Neural progenitor cell (in vitro differentiated cells): ENCODE measurements around the gene CLN5. TPM values are rescaled to one million over a fixed set of nuclear protein-coding genes. Genes with fewer than 3 reads are reported as not detected.

Source experiments
- DNase-seq: peaks from one replicate; pipeline ENCODE4 v3.0.0-alpha.2; 2016; ENCODE audit warnings: low spot score
- H2AFZ ChIP-seq: fragments of 200-600 bp; sonication (generic); replicated peaks from 2 replicates; pipeline ENCODE4 v1.6.1; 2016; ENCODE audit warnings: antibody characterized with exemption
- H3F3A ChIP-seq: fragments of 200-600 bp; sonication (generic); 2 replicates; pipeline ENCODE4 v1.6.1; 2016; ENCODE audit warnings: antibody characterized with exemption, low read depth
- H3K27ac ChIP-seq: fragments of 200-600 bp; sonication (generic); 2 replicates; pipeline ENCODE4 v1.5.1; 2016; ENCODE audit warnings: mild to moderate bottlenecking
- H3K27me3 ChIP-seq: fragments of 200-600 bp; sonication (generic); 2 replicates; pipeline ENCODE4 v1.6.1; 2016; ENCODE audit warnings: mild to moderate bottlenecking, moderate library complexity
- H3K36me3 ChIP-seq: fragments of 200-600 bp; sonication (generic); 2 replicates; pipeline ENCODE4 v1.5.1; 2016
- H3K4me1 ChIP-seq: fragments of 200-600 bp; sonication (generic); 2 replicates; pipeline ENCODE4 v1.6.1; 2016; ENCODE audit warnings: mixed run types
- H3K4me2 ChIP-seq: fragments of 200-600 bp; sonication (generic); 2 replicates; pipeline ENCODE4 v1.6.1; 2016
- H3K4me3 ChIP-seq: fragments of 200-600 bp; sonication (generic); 2 replicates; pipeline ENCODE4 v1.5.1; 2016
- H3K79me2 ChIP-seq: fragments of 200-600 bp; sonication (generic); 2 replicates; pipeline ENCODE4 v1.6.1; 2016; ENCODE audit warnings: low read depth
- H3K9ac ChIP-seq: fragments of 200-600 bp; sonication (generic); 2 replicates; pipeline ENCODE4 v1.6.1; 2016
- H3K9me3 ChIP-seq: fragments of 200-600 bp; sonication (generic); 2 replicates; pipeline ENCODE4 v1.5.1; 2016; ENCODE audit warnings: low read depth
- H4K20me1 ChIP-seq: fragments of 200-600 bp; sonication (generic); 2 replicates; pipeline ENCODE4 v1.6.1; 2016; ENCODE audit warnings: low read depth
- H3K27ac Mint-ChIP-seq: 3 replicates; pipeline ENCODE4 v1.8.0; 2021; ENCODE audit warnings: mixed read lengths
- H3K27me3 Mint-ChIP-seq: 2 replicates; pipeline ENCODE4 v1.8.0; 2022; ENCODE audit warnings: low read depth, mild to moderate bottlenecking, inconsistent platforms, moderate library complexity, mixed read lengths; ENCODE audit not compliant: insufficient read depth
- H3K36me3 Mint-ChIP-seq: 3 replicates; pipeline ENCODE4 v1.8.0; 2021; ENCODE audit warnings: mixed read lengths
- H3K4me1 Mint-ChIP-seq: 3 replicates; pipeline ENCODE4 v1.8.0; 2021; ENCODE audit warnings: mixed read lengths
- H3K4me3 Mint-ChIP-seq: 3 replicates; pipeline ENCODE4 v1.8.0; 2021; ENCODE audit warnings: mild to moderate bottlenecking, moderate library complexity, mixed read lengths
- H3K9me3 Mint-ChIP-seq: 3 replicates; pipeline ENCODE4 v1.8.0; 2020; ENCODE audit warnings: mixed read lengths
- EZH2 ChIP-seq: fragments of 200-600 bp; sonication (generic); IDR thresholded peaks from 2 replicates; pipeline ENCODE4 v1.6.1; 2017; ENCODE audit warnings: antibody characterized with exemption, mild to moderate bottlenecking, moderate library complexity
- EZH2phosphoT487 ChIP-seq: fragments of 200-600 bp; sonication (generic); IDR thresholded peaks from 2 replicates; pipeline ENCODE4 v1.6.1; 2017; ENCODE audit warnings: antibody characterized with exemption
- total RNA-seq: library from RNA; depleted of rRNA; stranded (reverse); fragments of >200 nt; gene quantifications from 2 replicates; pipeline ENCODE4 v1.2.3, GENCODE V29; 2015; ENCODE audit warnings: low replicate concordance
- TF ChIP-seq, protein P1 (sequence below): fragments of 200-600 bp; sonication (generic); IDR thresholded peaks from 2 replicates; pipeline ENCODE4 v1.5.1; 2017; ENCODE audit warnings: antibody characterized with exemption, mild to moderate bottlenecking

The CLN5 gene
- total RNA-seq, 1 donor from 2014 or later, result 28.5 TPM

DNA sequence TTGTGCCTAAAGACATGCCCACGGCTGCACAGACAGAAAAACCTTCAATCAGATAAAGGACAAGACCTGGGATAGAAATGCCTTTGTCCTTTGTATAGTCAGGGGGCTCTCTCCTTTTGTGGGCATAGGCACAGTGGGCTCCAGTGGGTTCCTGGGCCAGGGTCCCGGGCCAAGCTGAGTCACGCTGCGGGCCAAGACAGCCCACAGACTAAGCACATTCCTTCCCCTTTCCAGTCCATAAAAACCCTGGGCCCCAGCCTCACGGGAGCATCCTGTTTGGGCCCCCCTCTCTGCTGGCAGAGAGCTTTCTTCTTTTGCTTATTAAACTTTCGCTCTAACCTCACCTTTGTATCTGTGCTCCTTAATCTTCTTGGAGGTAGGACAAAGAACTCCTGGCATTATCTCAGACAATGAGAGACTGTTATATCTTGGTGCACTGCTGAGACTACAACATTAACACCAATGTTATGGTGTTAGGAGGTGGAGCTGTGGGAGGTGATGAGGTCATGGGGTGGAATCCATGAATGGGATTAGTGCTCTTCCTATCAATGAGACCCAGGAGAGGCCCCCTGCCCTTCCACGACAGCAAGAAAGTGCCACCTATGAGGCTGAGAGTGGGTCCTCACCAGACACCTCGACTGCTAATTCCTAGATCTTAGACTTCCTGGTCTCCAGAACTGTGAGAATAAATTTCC is 55.9 kb downstream of the CLN5 start:
- H3K9me3 ChIP-seq, result no peaks in the 10 kb centered on the region
- peaks cover 34% of the 10 kb centered on the region for H3F3A ChIP-seq
- peaks cover 39% of the 10 kb centered on the region for H3K4me1 ChIP-seq
- no peaks in the 10 kb centered on the region for H3K79me2 ChIP-seq
- H3K36me3 ChIP-seq, result no peaks in the 10 kb centered on the region
- peak; percentile 71 for DNase-seq
- no peak overlapping the region for H2AFZ ChIP-seq
- no peaks in the 10 kb centered on the region for H3K9me3 Mint-ChIP-seq
- H3K4me3 Mint-ChIP-seq, result no peak overlapping the region
- peak overlapping the region; percentile 91 for H3K27ac ChIP-seq
- peak overlapping the region; percentile 33 for H3K4me3 ChIP-seq
- TF ChIP-seq EZH2 (no peak), EZH2phosphoT487 (peak; percentile 80)
- TF ChIP-seq, protein P1, sequence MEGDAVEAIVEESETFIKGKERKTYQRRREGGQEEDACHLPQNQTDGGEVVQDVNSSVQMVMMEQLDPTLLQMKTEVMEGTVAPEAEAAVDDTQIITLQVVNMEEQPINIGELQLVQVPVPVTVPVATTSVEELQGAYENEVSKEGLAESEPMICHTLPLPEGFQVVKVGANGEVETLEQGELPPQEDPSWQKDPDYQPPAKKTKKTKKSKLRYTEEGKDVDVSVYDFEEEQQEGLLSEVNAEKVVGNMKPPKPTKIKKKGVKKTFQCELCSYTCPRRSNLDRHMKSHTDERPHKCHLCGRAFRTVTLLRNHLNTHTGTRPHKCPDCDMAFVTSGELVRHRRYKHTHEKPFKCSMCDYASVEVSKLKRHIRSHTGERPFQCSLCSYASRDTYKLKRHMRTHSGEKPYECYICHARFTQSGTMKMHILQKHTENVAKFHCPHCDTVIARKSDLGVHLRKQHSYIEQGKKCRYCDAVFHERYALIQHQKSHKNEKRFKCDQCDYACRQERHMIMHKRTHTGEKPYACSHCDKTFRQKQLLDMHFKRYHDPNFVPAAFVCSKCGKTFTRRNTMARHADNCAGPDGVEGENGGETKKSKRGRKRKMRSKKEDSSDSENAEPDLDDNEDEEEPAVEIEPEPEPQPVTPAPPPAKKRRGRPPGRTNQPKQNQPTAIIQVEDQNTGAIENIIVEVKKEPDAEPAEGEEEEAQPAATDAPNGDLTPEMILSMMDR, result no peak
- peak overlapping the region; percentile 72 for H3K4me2 ChIP-seq
- H3K36me3 Mint-ChIP-seq, result peaks cover 50% of the 10 kb centered on the region
- H3K27ac Mint-ChIP-seq, result no peak overlapping the region
- peaks cover 34% of the 10 kb centered on the region for H3K4me1 Mint-ChIP-seq
- peaks cover 4% of the 10 kb centered on the region for H3K27me3 Mint-ChIP-seq
- peaks cover 9% of the 10 kb centered on the region for H4K20me1 ChIP-seq
- no peaks in the 10 kb centered on the region for H3K27me3 ChIP-seq
- H3K9ac ChIP-seq, result no peak overlapping the region

DNA sequence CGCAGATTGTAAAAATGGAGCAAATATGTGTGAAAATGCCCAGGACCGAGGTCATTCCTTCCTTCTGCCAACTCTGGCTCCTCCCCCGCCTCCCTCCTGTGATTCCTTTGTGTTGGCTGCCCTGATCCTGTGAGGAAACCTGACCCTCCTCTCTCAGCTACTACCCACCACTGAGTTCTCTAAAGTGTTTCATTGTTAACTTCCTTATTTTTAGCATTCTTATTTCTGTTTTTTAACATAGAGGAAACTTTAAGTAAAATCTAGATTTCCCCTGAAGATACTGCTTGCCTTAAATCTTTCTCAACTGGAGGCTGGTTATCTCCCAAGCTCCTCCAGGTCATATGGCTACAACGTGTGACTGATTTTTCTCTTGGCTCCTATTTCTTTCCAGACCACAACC is 56.8 kb downstream of the CLN5 start:
- Mint-ChIP-seq H3K27ac (peak overlapping the region; percentile 80), H3K36me3 (peaks cover 47% of the 10 kb centered on the region), H3K9me3 (no peaks in the 10 kb centered on the region), H3K4me1 (peaks cover 34% of the 10 kb centered on the region), H3K27me3 (peaks cover 4% of the 10 kb centered on the region), H3K4me3 (peak overlapping the region; percentile 19)
- H3K4me1 ChIP-seq, result peaks cover 39% of the 10 kb centered on the region
- H3K27ac ChIP-seq, result peak overlapping the region; percentile 91
- H2AFZ ChIP-seq, result no peak overlapping the region
- TF ChIP-seq EZH2phosphoT487, result no peak
- TF ChIP-seq, protein P1, result no peak
- no peak for TF ChIP-seq EZH2
- H3K4me2 ChIP-seq, result peak overlapping the region; percentile 72
- H3K9me3 ChIP-seq, result no peaks in the 10 kb centered on the region
- H3K36me3 ChIP-seq, result no peaks in the 10 kb centered on the region
- H3K79me2 ChIP-seq, result no peaks in the 10 kb centered on the region
- no peaks in the 10 kb centered on the region for H3K27me3 ChIP-seq
- peaks cover 34% of the 10 kb centered on the region for H3F3A ChIP-seq
- no peak overlapping the region for H3K9ac ChIP-seq
- peaks cover 9% of the 10 kb centered on the region for H4K20me1 ChIP-seq
- peak; percentile 73 for DNase-seq
- peak overlapping the region; percentile 33 for H3K4me3 ChIP-seq

DNA sequence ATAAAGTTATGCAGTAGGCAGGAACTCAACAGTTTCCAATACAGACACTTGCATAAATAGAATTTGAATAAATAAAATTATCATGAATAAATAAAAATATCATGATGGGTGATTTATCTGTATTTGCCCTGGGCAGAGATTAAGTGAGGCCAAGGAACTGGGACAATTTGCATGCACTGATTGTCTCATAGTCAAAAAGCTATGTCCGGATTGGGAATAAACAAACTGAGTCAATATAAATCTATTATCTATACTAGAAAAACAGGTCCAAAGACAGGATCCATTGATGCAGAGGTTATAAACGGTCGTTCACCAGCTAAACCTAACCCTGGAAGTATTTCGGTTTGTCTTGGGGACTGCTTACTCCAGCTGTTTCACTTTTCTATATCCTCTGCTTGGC is 61.3 kb downstream of the CLN5 start:
- Histone ChIP-seq H3K9ac (no peak overlapping the region), H3K4me3 (no peak overlapping the region), H3K27ac (no peak overlapping the region), H3F3A (peaks cover 17% of the 10 kb centered on the region), H3K9me3 (no peaks in the 10 kb centered on the region), H3K27me3 (no peaks in the 10 kb centered on the region), H3K36me3 (no peaks in the 10 kb centered on the region), H4K20me1 (peaks cover 7% of the 10 kb centered on the region), H3K4me1 (peaks cover 18% of the 10 kb centered on the region), H3K79me2 (no peaks in the 10 kb centered on the region), H2AFZ (no peak overlapping the region), H3K4me2 (no peak overlapping the region)
- Mint-ChIP-seq H3K36me3 (peaks cover 41% of the 10 kb centered on the region), H3K4me3 (no peak overlapping the region), H3K27ac (no peak overlapping the region), H3K27me3 (peaks cover 4% of the 10 kb centered on the region), H3K4me1 (peaks cover 16% of the 10 kb centered on the region), H3K9me3 (no peaks in the 10 kb centered on the region)
- DNase-seq, result no peak
- TF ChIP-seq EZH2phosphoT487, result no peak
- TF ChIP-seq EZH2, result no peak
- TF ChIP-seq, protein P1, result no peak

Other genes starting within 250 kb of the CLN5 start
- gene KCTD12, start 105.7 kb upstream of the CLN5 start, total RNA-seq, result 1.9 TPM in 2 replicates
- not detected in 2 replicates for gene ACOD1, start 43.6 kb upstream of the CLN5 start, total RNA-seq
- gene FBXL3, start 35.1 kb downstream of the CLN5 start, total RNA-seq, result 21.3 and 25.5 TPM in 2 replicates